A549 treated with ZK216348 at 1 μM for 4 hours (cell line): ENCODE results near the gene FEN1. TPM values are rescaled to one million over a fixed set of nuclear protein-coding genes. Genes with fewer than 3 reads are reported as not detected.

ENCODE experiments used
- total RNA-seq: library from RNA; stranded (reverse); fragments of 200-300 nt; extraction: Qiagen RNA extraction; gene quantifications from 5 replicates; pipeline ENCODE4 v1.2.3, GENCODE V29; 2022; ENCODE audit warnings: low read depth

The FEN1 gene, protein sequence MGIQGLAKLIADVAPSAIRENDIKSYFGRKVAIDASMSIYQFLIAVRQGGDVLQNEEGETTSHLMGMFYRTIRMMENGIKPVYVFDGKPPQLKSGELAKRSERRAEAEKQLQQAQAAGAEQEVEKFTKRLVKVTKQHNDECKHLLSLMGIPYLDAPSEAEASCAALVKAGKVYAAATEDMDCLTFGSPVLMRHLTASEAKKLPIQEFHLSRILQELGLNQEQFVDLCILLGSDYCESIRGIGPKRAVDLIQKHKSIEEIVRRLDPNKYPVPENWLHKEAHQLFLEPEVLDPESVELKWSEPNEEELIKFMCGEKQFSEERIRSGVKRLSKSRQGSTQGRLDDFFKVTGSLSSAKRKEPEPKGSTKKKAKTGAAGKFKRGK
- 89.1 to 118 TPM (median 96.6 TPM) in 5 replicates for total RNA-seq

DNA sequence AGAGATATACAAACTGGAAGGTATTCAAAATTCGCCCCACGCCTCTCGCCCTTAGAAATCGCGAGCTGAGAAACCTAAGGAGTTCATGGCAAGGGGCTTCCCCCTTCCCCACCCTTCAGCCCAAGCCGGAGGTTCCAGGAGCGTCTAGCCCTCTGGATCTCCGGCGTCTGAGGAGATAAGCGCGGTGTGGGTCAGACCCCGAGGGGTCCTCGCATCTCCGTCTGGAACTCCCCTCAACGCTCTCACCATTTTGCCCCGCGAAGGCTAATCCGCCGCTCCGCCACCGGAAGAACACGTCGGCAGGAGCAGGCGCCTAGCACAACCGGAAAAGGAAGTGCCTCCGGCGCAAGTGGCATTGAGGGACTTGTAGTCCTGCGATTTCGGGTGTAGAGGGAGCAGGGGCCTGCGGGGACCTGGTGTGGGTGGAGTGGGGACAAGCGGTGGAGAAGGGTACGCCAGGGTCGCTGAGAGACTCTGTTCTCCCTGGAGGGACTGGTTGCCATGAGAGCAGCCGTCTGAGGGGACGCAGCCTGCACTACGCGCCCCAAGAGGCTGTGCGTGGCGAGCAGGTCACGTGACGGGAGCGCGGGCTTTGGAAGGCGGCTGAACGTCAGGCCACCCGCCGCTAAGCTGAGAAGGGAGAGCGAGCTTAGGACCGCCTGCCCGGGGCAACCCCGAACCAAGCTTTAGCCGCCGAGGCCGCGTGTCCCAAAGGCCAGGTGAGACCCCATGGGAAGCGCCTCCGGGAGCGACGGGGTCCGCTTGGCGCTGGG is at the start of gene FEN1, which contains the start of gene TMEM258:
Gene FEN1, plus strand, starts transcription at position 602 of the 773 bp plus-strand sequence. CDS start 2,451 bp downstream, outside the sequence.
Gene TMEM258, minus strand, starts transcription at position 290 of the 773 bp plus-strand sequence. Its CDS starts 41 bp downstream, at position 249.

DNA sequence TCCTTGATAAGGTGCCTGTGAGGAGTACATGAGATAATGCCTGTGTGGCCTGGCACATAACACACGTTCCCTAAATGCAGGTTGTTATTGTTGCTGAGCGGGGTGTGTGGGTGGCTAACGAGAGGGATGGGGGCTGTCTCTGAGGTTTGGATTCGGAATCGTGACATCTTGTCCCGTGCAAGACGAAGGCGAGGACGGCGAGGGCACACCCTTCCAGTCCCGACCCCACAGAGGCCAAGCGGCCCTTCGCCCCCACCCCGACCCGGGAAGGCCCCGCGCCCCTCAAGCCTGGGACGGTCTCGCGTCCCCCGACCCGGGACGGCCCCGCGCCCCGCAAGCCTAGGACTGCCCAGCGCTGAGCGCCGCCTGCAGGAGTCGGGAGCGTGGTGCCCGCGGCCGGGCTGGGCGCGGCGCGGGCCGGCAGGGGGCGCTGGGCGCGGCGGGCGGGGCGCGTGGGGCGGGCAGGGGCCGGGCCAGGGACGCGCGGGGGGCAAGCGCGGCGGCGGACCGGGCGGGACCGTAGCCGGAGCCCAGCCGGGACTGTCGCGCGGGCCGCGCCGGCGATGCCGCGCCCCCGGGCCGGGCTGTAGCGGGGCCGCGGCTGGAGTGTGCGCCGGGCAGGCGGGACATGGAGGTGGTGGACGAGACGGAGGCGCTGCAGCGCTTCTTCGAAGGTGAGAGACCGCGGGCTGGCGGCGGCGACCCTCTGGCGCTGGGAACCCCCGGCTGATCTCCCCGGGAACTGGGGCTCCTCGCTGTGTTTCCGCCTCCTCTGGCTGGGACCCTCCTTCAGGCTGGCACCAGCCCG is 40.4 kb upstream of the FEN1 start, which contains the start of gene MYRF:
Gene MYRF, plus strand, starts transcription at position 520 of the 808 bp plus-strand sequence. Its CDS starts 109 bp downstream, at position 629.

DNA sequence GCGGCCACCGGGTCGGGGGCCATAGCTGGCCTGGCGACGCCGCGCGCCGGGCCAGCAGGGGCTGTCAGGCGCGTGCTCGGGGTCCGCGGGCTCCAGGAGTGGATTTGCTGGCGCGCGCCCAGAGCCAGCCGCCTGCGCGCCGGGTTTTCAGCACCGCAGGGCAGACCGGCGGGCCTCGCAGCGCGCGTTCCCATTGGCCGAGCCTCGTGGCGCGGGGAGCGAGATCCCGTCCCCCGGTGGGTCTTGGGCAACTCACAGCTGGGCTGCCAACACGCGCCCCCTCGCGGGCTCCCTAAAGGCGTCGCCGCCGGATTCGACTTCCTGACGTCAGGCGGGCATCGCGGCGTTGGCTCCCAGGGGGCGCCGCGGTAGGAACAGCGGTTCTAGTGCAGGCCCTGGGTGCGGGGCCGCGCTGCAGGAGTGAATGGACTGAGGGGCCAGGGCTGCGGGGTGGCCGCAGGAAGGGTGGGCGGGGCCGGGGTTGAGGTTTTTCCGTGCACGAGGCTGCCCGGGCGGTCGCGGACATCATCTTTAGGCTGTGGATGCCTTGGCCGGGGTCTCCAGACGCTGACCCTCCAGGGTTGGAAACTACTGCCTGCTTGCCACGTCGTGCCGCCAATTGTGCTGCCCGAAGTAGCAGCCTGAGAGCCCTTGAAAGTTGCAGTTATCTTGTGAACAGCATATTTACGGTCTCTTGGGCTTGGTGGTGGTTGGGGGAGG is 24.2 kb downstream of the FEN1 start, which contains the start of gene FADS1:
Gene FADS1, minus strand, starts transcription at position 268 of the 720 bp plus-strand sequence. Its CDS starts 74 bp downstream, at position 194.

DNA sequence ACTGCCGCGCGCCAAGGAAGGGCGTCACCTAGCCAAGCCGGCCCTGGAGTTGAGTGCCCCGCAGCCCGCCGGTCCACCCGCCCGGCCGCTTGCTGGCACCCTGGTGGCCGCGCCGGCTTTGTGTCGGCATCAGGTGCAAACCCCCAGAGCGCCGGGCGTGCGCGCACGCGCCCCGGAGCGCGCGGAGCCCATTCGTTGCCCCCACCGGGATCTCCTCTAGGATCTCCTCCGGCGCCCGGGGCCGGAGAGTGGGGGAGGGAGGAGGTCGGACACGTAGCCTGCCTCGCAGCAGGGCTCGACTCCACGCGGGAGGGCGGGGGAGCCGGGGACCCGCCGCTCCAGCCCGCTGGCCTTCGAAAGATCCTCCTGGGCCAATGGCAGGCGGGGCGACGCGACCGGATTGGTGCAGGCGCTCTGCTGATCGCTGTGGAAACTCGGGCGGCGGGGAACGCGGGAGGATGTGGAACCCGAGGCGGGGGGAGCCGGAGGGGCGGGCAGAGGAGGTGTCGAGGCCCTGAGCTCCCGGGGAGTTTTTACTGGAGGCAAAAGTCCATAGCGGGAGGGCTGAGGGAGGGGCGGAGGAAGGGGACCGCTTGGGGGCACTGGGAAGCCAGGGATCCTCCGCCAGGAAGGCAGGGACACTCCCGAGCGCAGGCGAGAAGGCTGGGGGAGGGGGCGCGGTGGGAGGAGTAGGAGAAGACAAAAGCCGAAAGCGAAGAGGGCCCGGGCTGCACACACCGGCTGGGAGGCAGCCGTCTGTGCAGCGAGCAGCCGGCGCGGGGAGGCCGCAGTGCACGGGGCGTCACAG is 35.1 kb downstream of the FEN1 start, which contains the start of gene FADS2:
Gene FADS2, plus strand, starts transcription at position 730 of the 808 bp plus-strand sequence. CDS start 91 bp downstream, outside the sequence.

Other genes starting within 250 kb of the FEN1 start
- 0.78 to 1.3 TPM (median 1.2 TPM) in 5 replicates for gene SYT7, start 211.8 kb upstream of the FEN1 start, total RNA-seq
- gene DAGLA, start 112.5 kb upstream of the FEN1 start, total RNA-seq: 3.1 to 6.7 TPM (median 6.3 TPM) in 5 replicates
- 11.2 to 24.6 TPM (median 20.8 TPM) in 5 replicates for gene MYRF, start 40.3 kb upstream of the FEN1 start, total RNA-seq
- 198 to 277 TPM (median 228 TPM) in 5 replicates for gene TMEM258, start 312 bp upstream of the FEN1 start, total RNA-seq
- gene FADS1, start 24.1 kb downstream of the FEN1 start, total RNA-seq: 129 to 194 TPM (median 173 TPM) in 5 replicates
- gene FADS2, start 35.4 kb downstream of the FEN1 start, total RNA-seq: 263 to 399 TPM (median 322 TPM) in 5 replicates
- 42.9 to 73.0 TPM (median 68.0 TPM) in 5 replicates for gene FADS3, start 98.6 kb downstream of the FEN1 start, total RNA-seq
- gene RAB3IL1, start 124.7 kb downstream of the FEN1 start, total RNA-seq: 12.0 to 17.9 TPM (median 15.9 TPM) in 5 replicates
- gene BEST1, start 157.4 kb downstream of the FEN1 start, total RNA-seq: 1.0 to 5.0 TPM (median 1.5 TPM) in 5 replicates
- gene FTH1, start 174.7 kb downstream of the FEN1 start, total RNA-seq: 12,361 to 21,234 TPM (median 18,385 TPM) in 5 replicates